GM19463 (cell line): ENCODE measurements around the gene TNRC6A.
"Not testable (repeated sequence)": the region's sequence is repeated elsewhere in the genome, so short reads cannot be mapped to it uniquely, and the experiment has no call there.

Experiments
- ATAC-seq: cut with Tn5 transposase; IDR thresholded peaks from one replicate; pipeline ENCODE4 v1.9.1; 2021; ENCODE audit warnings: mild to moderate bottlenecking, moderate library complexity; ENCODE audit not compliant: unreplicated experiment

TNRC6A gene

DNA sequence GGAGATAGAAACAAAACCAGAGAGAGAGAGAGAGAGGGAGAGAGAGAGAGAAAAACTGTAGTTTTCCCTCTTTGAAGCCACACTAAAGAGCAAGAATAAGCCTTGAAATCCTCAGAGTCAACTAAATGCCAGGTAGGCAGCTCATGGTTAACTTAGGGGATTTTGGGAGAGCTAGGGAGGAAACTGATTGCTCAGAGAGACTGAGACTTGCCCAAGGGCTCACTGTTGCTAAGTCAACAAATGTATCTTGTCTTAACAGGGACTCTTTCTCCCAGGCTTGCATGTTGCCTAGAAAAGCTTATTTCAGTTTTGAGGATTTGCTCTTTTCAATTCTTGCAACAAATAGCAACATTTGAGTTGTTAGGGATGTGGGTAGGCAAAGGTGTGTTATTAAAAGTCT lies 111.8 kb downstream of the TNRC6A start:
- ATAC-seq = no peak

DNA sequence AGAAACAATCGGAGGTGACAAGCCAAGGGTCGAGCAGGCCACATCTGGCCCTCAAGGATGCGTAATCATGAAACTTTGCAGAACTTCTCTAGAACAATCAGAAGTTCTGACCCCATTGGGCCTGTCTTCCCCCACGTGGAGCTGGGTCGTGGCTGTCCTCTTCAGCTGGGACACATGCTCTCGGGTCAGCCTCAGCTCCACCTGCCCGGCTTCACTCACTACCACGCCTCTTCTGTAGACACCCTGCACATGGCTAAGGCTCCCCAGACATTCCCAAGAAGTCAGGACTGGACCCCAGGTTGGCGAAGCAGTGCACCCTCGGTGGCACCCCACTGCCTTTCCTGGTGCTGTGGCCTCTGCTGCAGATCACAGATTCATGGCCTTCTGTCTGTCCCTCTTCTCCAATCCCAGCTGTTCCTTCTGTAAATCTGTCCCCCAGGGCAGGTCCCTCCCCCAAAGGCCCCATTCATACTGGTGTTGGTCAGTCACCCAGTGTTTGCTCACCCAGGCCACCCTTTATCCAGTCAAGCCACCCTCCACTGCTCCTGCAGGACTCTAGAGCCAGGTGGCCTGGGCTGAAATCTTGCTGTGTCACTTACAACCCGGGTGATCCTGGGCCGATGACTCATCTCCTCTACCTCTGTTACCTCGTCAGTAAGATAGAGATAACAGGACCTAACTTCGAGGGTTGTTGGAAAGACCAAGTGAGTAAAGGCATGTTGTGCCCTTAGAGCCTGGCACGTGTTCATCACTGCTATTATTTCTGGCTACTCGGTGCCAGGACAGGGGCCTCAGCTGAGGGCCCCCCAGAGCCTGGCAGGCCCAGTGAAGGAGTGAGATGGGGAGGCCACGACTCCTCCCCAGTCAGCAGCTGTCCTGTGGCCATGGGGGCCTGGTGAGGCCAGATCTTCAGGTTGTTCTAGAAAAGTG lies 114.9 kb downstream of the TNRC6A start:
- no peak for ATAC-seq

DNA sequence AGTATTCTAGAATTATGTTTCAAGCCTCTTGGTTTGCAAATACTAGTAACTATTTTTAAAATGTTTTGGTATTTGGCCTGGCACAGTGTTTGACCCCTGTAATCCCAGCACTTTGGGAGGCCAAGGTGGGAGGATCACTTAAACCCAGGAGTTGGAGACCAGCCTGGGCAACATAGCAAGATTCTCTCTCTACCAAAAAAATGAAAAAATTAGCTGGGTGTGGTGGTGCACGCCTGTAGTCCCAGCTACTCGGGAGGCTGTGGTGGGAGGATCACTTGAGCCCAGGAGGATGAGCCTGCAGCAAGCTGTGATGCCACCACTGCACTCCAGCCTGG lies 115.5 kb downstream of the TNRC6A start:
- not testable (repeated sequence) for ATAC-seq

DNA sequence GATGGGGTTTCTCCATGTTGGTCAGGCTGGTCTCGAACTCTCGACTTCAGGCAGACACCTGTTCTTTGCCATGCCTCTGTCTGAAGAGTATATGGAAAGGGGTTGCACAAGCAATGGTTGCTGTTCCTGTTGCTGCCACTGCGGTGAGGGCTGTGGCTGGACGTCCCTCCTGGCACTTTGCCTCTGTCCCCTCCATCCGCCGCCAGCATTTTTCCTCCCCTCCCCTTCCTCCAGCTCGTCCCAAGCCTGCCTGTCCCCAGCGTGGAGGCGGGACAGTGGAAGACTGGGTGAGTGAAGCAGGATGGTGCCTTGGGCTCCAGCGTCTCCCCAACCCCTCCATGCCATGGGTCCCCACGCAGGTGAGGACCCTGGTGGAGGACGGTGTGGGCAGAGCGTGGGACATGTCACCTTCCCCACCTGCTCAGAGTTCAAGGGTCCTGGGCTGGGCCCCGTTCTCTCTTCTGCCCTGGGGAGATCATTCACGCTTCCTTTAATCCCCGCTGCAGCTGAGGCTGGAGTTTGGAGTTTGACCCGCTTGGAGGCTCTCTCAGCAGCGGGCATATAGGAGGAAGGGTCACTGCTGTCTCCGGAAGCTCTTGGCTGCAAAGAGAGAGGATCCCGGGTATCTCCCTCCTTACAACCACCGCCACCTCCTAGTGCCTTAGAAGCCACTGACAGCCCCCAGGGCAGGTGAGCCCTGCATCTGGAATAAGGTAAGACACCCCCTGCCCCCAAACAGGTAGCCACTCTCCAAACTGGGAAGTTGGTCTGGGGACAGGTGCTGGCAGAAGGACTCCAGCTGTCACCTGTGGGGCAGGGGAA lies 116.5 kb downstream of the TNRC6A start, which contains the start of gene SLC5A11:
Gene SLC5A11, plus strand, starts transcription at position 238 of the 822 bp plus-strand sequence. CDS start 12,681 bp downstream, outside the sequence.
- ATAC-seq = no peak

DNA sequence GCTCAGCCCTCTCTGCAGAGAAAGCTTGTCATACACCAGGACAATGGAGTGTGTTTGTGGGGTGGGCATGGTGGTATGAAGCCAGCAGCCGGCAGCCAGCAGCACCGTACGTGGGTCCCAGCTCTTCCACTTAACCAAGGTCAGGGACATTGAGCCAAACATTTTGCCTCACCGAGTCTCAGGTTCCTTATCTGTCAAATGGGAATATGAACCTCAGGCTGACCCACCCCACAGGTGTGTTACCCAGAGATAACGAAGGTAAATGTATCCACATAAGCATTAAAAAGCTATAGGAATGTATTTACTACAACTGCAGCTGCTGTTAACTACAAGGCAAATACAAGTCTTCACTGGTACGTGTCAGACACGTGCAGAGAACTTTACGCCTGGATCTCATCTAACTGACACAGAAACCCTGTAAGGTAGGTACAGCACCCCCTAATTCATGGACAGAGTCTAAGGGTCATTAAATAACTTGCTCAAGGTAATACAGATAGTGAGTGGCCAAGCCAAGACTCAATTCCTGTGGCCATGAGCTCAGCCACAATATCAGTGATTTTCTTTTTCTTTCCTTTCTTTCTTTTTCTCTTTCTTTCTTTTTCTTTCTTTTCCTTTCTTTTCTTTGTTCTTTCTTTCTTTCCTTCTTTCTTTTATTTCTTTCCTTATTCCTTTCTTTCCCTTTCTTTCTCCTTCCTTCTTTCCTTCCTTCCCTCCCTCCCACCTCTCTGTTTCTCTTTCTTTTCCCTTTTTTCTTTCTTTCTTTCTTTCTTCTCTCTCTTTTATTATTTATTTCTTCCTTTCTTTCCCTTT lies 117.3 kb downstream of the TNRC6A start:
- no peak for ATAC-seq

DNA sequence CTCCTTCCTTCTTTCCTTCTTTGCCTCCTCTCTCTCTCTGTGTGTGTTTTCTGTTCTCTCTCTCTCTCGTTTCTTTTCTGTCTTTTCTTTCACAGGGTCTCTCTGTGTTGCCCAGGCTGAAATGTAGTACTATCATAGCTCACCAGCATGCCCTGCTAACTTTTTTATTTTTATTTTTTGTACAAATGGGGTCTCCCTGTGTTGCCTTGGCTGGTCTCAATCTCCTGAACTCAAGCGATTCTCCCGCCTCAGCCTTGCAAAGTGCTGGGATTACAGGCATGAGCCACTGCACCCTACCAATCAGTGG lies 117.9 kb downstream of the TNRC6A start:
- no peak for ATAC-seq

DNA sequence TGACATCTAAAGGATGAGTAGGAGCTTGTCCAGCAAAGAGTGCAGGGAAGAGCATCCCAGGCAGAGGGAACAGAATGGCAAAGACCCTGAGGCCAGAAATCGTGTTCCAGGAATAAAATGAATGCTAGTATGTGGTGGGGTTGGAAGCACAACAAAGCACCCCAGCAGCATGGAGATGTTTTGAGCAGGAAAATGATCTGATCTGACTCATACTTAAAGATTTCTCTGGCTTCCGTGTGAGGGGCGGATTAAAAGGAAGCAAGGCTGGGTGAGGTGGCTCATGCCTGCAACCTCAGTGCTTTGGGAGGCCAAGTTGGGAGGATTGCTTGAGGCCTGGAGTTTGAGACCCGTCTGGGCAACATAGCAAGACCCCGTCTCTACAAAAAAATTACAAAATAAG lies 118.6 kb downstream of the TNRC6A start:
- no peak for ATAC-seq

DNA sequence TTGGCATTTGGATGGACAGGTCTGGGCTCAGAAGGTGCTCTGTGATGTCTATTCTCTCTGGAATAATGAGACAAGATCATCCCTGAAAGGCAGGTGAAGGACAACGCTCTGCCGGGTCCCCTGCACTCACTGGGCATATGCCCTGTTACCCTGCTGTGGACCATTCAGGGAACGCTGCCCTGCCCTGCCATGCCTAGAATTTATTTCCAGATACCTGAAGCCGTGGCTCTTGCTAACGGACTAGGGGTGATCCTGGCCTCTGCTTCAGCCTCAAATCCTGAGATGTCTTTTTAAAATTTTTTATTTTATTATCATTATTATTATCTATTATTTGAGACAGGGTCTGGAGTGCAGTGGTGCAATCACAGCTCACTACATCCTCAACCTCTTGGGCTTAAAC lies 120.2 kb downstream of the TNRC6A start:
- no peak for ATAC-seq

DNA sequence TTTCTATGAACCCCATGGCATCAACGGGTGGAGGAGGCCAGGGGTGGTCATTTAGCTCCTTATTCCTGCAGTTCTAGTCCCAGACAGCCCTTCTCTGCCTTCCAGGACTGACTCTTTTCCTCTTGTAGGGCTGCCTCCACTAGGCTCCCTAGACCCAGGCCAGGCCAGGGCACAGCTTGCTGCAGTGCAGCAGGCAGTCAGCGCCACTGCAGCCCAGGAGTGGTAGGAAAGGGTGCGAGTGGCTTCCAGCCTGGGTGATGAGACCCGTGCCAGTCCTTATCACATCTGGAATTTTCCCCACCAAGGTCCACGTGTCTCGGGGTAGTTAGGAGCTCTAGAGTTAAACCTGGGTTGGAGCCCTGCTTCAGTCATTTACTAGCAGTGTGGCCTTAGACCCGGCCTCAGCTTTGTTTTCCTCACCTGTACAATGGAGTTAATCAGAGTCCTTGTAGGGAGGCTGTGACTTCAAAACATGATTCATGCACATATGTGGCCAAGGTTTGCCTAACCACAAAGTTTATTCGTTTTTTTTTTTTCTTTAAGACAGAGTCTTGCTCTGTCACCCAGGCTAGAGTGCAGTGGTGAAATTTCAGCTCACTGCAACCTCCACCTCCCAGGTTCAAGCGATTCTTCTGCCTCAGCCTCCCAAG lies 121.0 kb downstream of the TNRC6A start:
- ATAC-seq = no peak

DNA sequence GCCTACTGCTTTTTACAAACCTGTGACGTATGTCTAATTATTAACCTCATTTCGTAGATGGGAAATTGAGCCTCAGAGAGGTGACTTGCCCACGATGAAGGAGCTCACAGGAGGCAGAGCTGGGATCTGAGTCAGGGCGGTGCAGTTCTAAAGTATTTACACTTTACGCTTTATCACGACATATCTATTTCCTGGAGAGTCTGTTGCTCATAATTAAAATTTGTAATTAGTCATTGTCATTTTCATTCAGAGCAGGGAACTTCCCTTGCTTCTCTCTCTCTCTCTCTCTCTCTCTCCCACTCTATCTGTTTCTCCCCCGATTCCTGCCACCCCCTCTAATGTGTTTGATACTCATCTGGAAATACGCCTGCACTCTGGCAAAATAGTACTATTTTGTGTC lies 122.2 kb downstream of the TNRC6A start:
- no peak for ATAC-seq

DNA sequence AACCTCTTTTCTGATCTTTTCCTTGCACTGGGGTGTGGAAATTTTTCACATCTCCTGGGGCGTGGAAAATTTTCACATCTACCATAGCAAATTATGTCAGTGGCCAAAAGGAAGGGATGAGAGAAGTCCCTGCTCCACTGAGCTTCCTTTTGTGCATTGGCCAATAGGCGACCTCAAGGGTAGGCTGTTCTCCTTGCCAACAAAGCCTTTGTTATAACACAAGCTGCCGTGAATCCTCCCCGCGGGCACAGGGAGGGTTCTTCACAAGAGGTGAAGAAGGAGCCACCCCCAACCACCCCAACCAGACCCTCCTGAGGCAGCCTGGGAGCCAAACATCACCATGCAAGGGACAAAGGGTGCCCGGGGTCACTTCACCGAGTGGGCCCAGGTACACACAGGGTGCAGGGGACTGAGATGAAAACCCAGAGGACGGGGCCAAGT lies 122.8 kb downstream of the TNRC6A start:
- ATAC-seq = no peak

DNA sequence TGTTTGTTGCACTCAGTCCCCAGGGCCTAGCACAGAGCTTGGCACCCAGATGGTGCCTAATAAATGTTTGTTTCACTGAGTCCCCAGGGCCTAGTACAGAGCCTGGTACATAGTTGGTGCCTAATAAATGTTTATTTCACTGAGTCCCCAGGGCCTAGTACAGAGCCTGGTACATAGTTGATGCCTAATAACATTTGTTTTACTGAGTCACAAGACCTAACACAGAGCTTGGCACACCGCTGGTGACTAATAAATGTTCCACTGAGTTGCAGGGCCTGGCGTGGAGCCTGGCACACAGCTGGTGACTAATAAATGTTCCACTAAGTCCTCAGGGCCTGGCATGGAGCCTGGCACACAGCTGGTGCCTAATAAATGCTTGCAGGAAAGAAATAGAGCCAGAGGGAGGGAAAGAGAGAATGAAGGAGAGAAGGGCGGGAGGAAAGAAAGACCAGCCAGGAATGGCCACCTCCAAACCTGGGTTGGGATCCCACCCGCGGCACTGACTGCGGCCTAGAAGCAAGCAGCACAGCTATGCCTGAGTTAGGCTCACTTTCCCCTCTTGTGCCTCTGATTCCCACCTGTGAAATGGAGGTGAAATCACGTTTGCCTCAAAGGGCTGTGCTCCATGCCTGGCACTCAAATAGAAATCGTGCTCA lies 123.8 kb downstream of the TNRC6A start:
- no peak for ATAC-seq

DNA sequence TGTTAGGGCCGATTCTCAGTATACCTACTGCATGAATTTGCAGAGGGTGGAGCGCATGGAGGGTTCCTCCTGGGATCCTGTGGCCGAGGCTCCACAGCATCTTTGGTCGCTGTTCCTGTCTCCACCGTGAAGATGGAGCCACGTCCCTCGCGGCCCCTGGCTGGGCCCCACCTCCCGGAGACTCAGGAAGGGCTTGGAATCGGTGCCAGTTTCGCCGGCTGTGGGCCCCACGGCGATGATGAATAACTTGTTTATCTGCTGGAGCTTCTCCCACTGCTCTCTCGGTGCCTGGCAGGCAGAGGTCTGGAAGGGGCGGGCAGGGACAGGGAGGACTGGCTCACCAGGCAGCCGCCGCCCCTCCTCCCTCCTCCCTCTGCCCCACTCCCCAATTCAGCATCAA lies 124.4 kb downstream of the TNRC6A start:
- no peak for ATAC-seq

DNA sequence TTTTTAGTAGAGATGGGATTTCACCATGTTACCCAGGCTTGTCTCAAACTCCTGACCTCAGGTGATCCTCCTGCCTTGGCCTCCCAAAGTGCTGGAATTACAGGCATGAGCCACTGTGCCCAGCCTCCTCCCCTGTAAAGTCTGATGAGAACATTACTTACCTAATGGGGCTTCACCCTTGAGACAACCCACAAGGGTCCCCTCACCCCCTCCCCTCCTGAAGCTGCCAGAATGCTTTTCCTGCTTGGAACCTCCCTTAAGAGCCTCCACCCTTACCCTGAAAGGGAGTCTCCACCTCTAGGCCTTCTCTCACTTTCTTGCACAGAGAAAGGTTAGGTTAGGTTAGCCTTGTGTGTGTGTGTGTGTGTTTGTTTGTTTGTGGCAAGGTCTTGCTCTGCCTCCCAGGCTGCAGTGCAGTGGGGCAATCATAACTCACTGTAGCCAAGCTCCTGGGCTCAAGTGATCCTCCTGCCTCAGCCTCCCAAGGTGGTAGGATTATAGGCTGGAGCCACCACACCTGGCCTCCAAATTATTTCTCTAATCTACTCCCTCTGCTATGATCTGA lies 125.2 kb downstream of the TNRC6A start:
- ATAC-seq = no peak

DNA sequence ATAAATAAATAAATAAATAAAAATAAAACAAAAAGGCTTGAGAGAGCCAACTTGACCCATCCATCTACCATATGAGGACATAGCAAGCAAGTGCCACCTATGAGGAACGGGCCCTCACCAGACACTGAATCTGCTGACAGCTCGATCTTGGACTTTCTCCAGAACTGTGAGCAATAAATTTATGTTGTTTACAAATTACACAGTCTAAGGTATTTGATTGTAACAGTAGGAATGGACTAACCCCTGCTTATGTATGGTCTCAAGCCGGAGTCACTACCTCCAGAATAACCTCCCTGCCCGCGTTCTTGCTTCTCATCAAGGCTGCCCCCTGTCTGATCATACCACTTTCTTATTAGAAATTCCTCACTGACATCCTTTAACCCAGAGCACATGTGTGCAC lies 126.2 kb downstream of the TNRC6A start:
- no peak for ATAC-seq

DNA sequence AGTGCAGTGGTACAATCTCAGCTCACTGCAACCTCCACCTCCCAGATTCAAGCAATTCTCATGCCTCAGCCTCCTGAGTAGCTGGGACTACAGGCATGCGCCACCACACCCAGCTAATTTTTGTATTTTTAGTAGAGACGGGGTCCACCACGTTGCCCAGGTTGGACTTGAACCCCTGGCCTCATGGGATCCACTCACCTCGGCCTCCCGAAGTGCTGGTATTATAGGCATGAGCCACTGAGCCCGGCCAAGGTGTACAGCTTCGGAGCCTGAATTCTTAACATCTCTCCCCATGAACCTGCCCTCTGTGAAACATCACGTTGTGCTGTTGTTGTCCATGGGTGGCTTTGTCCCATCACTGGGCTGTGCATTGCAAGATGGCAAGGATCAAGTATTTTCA lies 127.4 kb downstream of the TNRC6A start:
- ATAC-seq = not testable (repeated sequence)

DNA sequence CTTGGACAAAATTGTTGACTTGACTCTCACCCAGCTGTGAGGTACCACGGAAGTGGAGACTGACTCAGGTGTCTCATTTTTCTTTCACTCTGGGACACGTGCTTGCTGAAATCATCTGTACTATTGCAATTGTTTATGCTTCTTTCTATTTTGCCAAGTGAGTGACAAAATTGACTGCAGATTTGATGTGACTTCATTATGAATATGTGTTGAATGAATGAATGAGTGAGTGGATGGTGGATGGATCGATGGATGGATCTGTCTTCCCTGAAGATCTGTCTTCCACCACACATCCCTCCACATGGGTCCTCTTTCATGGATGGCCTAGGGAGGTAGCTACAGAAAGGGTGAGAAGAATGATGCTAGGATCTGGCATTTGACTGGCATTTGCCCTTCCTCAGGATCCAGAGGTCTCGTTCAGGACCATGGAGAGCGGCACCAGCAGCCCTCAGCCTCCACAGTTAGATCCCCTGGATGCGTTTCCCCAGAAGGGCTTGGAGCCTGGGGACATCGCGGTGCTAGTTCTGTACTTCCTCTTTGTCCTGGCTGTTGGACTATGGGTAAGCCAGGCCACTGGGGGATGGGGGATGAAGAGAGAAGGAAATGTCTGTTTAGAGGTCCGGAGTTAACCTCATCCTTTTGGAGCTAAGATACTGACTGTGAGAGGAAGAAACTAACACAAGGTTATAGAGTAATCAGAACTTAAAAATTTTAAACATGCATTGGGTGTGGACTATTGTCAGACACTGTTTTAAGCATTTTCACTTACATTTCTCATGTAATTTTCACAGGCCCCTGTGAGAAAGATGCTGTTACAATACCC lies 129.0 kb downstream of the TNRC6A start:
- ATAC-seq = no peak

DNA sequence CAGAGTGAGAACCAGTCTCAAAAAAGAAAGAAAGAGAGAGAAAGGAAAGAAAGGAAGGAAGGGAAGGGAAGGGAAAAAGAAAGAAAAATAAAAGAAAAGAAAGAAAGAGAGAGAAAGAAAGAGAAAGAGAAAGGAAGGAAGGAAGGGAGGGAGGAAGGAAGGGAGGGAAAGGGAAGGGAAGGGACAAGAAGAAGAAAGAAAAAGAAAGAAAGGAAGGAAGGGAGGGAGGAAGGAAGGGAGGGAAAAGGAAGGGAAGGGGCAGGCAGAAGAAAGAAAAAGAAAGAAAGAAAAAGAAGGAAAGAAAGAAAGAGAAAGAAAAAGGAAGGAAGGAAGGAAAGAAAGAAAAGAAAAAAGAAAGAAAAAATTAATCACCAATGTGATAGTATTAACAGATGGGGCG lies 132.0 kb downstream of the TNRC6A start:
- no peak for ATAC-seq
